Measurements from ENCODE around the gene SORBS1. TPM values are rescaled to one million over a fixed set of nuclear protein-coding genes. Genes with fewer than 3 reads are reported as not detected.

SORBS1 gene
- total RNA-seq, 4 donors from 2014 or later: 21.5 to 65.8 (median 30.1) TPM

DNA sequence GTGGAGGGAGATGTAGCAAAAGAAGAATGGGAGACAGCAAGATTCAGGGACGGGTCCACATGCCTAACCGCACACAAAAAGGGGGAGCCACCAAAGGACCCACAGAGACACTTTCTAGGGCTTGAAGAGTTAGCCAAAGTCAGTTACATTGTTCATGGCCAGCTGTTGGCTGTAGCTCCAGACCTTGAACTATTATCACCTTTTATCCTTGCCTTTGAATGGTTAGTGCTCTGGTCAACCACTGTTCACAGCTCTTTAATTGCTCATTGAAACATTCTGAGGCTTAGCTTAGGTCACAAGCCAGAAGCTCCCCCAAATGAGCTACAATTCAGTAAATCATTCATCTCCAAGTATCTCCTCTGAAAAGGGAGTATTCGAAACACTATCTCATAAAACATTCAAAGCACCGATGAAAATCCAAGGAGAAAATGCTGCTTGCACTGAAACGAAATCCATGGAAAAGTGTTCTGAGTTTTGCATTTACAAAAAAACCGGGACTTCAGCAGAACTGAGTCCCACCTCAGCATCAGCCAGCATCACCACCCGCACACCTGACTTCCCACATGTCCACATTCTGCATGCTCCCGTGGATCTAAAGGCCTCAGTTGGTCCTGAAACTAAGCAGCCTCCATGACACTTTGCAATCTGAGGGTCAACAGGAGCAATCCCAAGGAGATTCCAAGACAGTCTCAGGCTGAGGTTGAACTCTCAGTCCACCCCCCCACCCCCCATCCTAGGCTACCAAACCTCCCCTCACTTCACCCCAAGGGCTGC lies 4.0 kb downstream of the SORBS1 start:
- intact Hi-C loops (cut with DNase I): no loop called here
- Histone ChIP-seq H3K36me3 (no peaks in the 10 kb centered on the region), H3K27me3 (no peaks in the 10 kb centered on the region), H3K27ac (no peak overlapping the region), H3K9me3 (no peaks in the 10 kb centered on the region), H3K4me3 (replicated peaks in 1 of 3) (no peak overlapping the region), H3K4me1 (peaks cover 5 to 10% of the 10 kb centered on the region in 2 donors)
- WGBS, 2 donors: 82 to 85% methylated on average over 8 of the region's 8 CpGs
- TF ChIP-seq, protein P1, sequence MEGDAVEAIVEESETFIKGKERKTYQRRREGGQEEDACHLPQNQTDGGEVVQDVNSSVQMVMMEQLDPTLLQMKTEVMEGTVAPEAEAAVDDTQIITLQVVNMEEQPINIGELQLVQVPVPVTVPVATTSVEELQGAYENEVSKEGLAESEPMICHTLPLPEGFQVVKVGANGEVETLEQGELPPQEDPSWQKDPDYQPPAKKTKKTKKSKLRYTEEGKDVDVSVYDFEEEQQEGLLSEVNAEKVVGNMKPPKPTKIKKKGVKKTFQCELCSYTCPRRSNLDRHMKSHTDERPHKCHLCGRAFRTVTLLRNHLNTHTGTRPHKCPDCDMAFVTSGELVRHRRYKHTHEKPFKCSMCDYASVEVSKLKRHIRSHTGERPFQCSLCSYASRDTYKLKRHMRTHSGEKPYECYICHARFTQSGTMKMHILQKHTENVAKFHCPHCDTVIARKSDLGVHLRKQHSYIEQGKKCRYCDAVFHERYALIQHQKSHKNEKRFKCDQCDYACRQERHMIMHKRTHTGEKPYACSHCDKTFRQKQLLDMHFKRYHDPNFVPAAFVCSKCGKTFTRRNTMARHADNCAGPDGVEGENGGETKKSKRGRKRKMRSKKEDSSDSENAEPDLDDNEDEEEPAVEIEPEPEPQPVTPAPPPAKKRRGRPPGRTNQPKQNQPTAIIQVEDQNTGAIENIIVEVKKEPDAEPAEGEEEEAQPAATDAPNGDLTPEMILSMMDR (IDR thresholded peaks at IDR 0.05): no peak
- TF ChIP-seq POLR2A (IDR thresholded peaks at IDR 0.05): no peak
- DNase-seq: no peak

DNA sequence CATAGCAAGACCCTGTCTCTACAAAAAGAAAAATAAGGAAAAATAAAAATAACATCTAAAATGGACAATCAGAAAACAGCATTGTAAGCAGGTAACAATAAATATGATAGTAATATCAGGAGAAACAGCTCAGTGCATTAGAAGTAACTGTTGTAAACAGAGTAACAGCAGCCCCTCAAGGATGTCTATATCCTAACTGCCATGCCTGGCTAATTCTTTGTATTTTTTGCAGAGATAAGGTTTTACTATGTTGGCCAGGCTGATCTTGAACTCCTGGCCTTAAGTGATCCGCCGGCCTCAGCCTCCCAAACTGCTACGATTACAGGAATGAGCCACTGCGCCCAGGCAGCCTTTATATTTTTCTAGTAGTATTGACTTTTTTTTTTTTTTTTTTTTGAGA lies 7.5 kb downstream of the SORBS1 start:
- Histone ChIP-seq H3K9me3 (no peaks in the 10 kb centered on the region), H3K36me3 (no peaks in the 10 kb centered on the region), H3K27ac (no peak overlapping the region), H3K4me1 (peaks cover 0 to 3% of the 10 kb centered on the region in 2 donors), H3K4me3 (replicated peaks in 1 of 3) (no peak overlapping the region), H3K27me3 (no peaks in the 10 kb centered on the region)
- WGBS, 2 donors: 98 to 99% methylated on average over 4 of the region's 4 CpGs
- intact Hi-C loops (cut with DNase I): no loop called here
- no peak for DNase-seq
- TF ChIP-seq POLR2A (IDR thresholded peaks at IDR 0.05): no peak
- TF ChIP-seq, protein P1 (IDR thresholded peaks at IDR 0.05): no peak

DNA sequence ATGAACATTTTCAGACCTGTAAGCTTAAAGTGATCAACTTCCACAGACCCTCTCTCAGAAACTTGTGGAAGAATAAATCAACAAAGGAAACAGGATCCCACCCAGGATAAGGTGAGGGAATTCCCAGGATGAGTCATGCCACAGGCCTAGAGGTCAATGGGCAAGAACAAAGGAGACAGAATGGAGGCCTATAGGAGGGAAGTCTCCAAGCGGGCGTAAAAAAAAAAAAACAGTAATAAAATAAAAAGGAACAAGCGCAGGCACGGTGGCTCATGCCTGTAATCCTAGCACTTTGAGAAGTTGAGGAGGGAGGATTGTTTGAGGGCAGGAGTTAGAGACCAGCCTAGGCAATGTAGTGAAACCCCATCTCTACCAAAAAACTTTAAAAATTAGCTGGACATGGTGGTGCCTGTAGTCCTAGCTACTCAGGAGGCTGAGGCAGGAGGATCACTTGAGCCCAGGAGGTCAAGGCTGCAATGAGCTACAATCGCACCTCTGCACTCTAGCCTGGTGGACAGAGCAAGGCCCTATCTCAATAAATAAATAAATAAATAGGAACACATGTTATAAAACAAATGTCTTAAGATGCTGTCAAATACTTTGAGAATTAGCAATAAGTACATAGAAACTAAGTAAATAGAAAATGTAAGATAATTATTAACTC lies 8.4 kb downstream of the SORBS1 start:
- TF ChIP-seq, protein P1 (IDR thresholded peaks at IDR 0.05): no peak
- TF ChIP-seq POLR2A (IDR thresholded peaks at IDR 0.05): no peak
- Histone ChIP-seq H3K4me1 (peaks cover 0 to 3% of the 10 kb centered on the region in 2 donors), H3K36me3 (no peaks in the 10 kb centered on the region), H3K27ac (no peak overlapping the region), H3K9me3 (no peaks in the 10 kb centered on the region), H3K4me3 (replicated peaks in 1 of 3) (no peak overlapping the region), H3K27me3 (no peaks in the 10 kb centered on the region)
- intact Hi-C loops (cut with DNase I): no loop called here
- DNase-seq: no peak
- WGBS, 2 donors: 89 to 90% methylated on average over 5 of the region's 5 CpGs

DNA sequence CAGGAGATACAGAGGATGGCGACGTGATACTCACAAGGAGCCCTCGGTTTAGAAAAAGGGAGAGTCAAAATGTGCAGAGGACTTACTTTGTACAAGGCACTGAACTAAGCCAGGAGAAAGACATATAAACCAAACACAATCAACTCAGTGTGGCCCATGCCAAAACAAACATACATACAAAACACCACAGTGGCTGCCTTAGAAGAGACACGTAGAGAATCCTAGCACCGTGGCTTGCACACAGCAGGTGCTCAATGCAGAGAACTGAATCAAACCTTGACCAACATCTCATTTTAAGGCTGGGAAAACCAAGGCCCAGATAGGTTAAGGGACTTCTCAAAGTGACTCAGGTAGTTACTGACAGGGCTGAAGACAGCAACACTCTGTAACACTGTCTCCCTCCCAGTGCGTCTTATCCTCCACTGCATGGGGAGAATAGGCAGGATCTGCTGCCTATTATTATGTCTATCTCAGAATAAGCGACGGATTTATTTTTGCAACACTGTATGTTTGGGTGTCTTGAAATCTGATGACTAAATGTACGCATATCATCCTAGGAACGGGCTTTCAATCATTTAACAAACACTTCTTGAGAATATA lies 11.0 kb downstream of the SORBS1 start:
- H3K27ac ChIP-seq: no peak overlapping the region
- no peaks in the 10 kb centered on the region for H3K36me3 ChIP-seq
- no peak for TF ChIP-seq POLR2A (IDR thresholded peaks at IDR 0.05)
- TF ChIP-seq, protein P1 (IDR thresholded peaks at IDR 0.05): no peak
- peaks cover 0 to 3% of the 10 kb centered on the region in 2 donors for H3K4me1 ChIP-seq
- H3K4me3 ChIP-seq (replicated peaks in 1 of 3): no peak overlapping the region
- intact Hi-C loops (cut with DNase I): no loop called here
- WGBS, 2 donors: 75 to 79% methylated on average over 10 of the region's 10 CpGs
- no peak for DNase-seq
- H3K9me3 ChIP-seq: no peaks in the 10 kb centered on the region
- no peaks in the 10 kb centered on the region for H3K27me3 ChIP-seq
